GM06990 (cell line): ENCODE measurements around the gene ASCL1.
A peak's percentile ranks its signal among the peaks of the same experiment; 100 is the strongest.

Experiments
- DNase-seq: peaks from one replicate; pipeline ENCODE4 v3.0.0-alpha.2; 2011; ENCODE audit not compliant: insufficient read length; ENCODE audit errors: extremely low read depth
- H3K27me3 ChIP-seq: replicated peaks from 2 replicates; pipeline ENCODE4 v1.6.0; 2011; ENCODE audit warnings: low read length; ENCODE audit not compliant: control insufficient read depth, insufficient read depth
- H3K36me3 ChIP-seq: 2 replicates; pipeline ENCODE4 v1.5.1; 2011; ENCODE audit warnings: low read length; ENCODE audit not compliant: control insufficient read depth, insufficient read depth
- H3K4me3 ChIP-seq: replicated peaks from 2 replicates; pipeline ENCODE4 v1.5.1; 2011; ENCODE audit warnings: low read depth, mild to moderate bottlenecking, control low read depth, low read length
- CTCF ChIP-seq: IDR thresholded peaks from 2 replicates; pipeline ENCODE4 v1.5.1; 2011; ENCODE audit warnings: low read length, control low read depth, mild to moderate bottlenecking, inconsistent platforms; ENCODE audit not compliant: insufficient read depth, poor library complexity, severe bottlenecking

ASCL1 gene

GRCh38 chr12:102913453-102914226 is 43.8 kb upstream of the ASCL1 start:
- Histone ChIP-seq H3K36me3 (no peaks in the 10 kb centered on the region), H3K4me3 (no peak overlapping the region), H3K27me3 (no peaks in the 10 kb centered on the region)
- no peak for TF ChIP-seq CTCF
- DNase-seq, result no peak

DNA sequence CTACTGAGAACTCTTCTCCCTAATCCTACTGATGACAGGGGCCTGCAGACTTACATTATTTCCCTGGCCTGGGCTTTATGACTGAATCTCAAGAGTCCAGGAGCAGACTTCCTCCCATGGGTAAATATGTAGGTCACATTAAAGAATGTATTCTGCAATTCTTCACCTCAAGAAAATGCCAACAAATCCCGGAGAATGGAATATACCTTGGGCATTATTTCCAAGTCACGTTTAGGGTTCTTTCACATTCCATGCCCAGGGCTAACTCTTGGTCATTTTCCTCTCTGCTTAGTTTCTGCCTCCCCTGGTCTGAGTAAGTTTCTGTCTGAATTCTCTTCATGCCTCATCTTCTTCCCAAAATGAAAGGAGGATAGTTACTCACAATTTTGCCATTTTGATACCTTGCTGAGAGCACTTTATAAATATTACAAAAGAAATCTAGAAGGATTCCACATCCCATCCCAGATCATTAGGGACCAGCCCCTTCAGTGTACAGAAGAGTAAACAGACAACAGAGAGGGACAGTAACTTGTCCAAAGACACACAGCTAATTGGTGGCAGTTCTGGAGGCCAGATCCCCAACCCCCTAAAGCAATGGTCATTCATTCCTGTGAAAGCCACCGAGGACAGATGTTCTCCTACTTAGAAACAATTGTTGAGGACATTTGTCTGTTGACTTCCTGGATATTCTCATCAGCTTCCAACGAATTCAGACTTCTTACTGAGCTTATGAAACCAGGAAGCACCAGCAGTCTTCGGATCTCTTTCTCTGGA is 41.0 kb upstream of the ASCL1 start:
- H3K4me3 ChIP-seq, result no peak overlapping the region
- no peaks in the 10 kb centered on the region for H3K27me3 ChIP-seq
- no peaks in the 10 kb centered on the region for H3K36me3 ChIP-seq
- no peak for TF ChIP-seq CTCF
- no peak for DNase-seq

GRCh38 chr12:102917026-102917787 is 40.3 kb upstream of the ASCL1 start, which contains the start of gene PAH:
TSS of gene PAH (minus strand) at chr12:102917244. CDS start at chr12:102917130, 114 bp downstream.
- H3K4me3 ChIP-seq, result peak within 1 kb of the TSS; percentile 45
- no peaks in the 10 kb centered on the region for H3K36me3 ChIP-seq
- peak; percentile 20 for TF ChIP-seq CTCF
- peak; percentile 39 for DNase-seq
- no peaks in the 10 kb centered on the region for H3K27me3 ChIP-seq

DNA sequence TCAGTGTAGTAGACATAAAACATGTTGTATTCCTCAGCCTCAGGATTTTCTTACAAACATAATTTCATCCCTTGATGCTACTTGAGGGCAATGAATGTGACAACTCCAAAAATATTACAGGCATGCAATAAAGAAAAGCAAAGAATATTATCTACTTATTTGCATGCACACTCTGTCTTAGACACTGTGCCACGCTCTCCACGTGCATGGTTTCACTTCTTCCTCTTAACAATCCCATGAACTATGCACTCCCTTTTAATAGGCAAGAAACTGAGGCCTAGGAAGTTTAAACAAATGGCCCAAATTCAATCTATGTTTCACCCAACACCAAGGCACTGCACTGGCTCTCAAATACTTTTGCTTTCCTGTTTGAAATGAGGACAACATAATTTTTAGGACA is 38.6 kb upstream of the ASCL1 start:
- Histone ChIP-seq H3K4me3 (no peak overlapping the region), H3K36me3 (no peaks in the 10 kb centered on the region), H3K27me3 (no peaks in the 10 kb centered on the region)
- no peak for DNase-seq
- TF ChIP-seq CTCF, result no peak

- no peaks in the 10 kb centered on the region for H3K36me3 ChIP-seq
- no peaks in the 10 kb centered on the region for H3K27me3 ChIP-seq
- no peak overlapping the region for H3K4me3 ChIP-seq
- DNase-seq, result no peak
- TF ChIP-seq CTCF, result no peak
Observed at GRCh38 chr12:102920271-102920670, 37.2 kb upstream of the ASCL1 start.
